Natural killer cell treated with Interleukin-12 subunit alpha and Interleukin-12 subunit beta and Interleukin-15 and Interleukin-18, amount 100 ng/mL, for 72 hours (primary cell): Measurements from ENCODE around the gene GP9. TPM values are rescaled to one million over a fixed set of nuclear protein-coding genes. Genes with fewer than 3 reads are reported as not detected.
A peak's percentile ranks its signal among the peaks of the same experiment; 100 is the strongest.
"Not testable (repeated sequence)": the region's sequence is repeated elsewhere in the genome, so short reads cannot be mapped to it uniquely, and the experiment has no call there.

Source experiments
- ATAC-seq, 2 donors: fragments of 150-1000 bp; cut with Tn5 transposase in 1 of 2; sonication (Bioruptor Pico), chemical (Tn5 transposase) in 1 of 2; 2 replicates each; pipeline ENCODE4 v1.10.0; 2021
- DNase-seq: peaks from one replicate; pipeline ENCODE4 v3.0.0; 2022; ENCODE audit warnings: low spot score
- H3K27ac Mint-ChIP-seq, 2 donors: 1 replicate in 1 of 2; 2 replicates in 1 of 2; pipeline ENCODE4 v1.8.0; 2022; ENCODE audit warnings: mixed read lengths in 2 of 2, mild to moderate bottlenecking in 1 of 2, moderate library complexity in 1 of 2
- H3K27me3 Mint-ChIP-seq, 2 donors: 1 replicate in 1 of 2; 2 replicates in 1 of 2; pipeline ENCODE4 v1.8.0; 2022; ENCODE audit warnings: mixed read lengths in 2 of 2
- H3K36me3 Mint-ChIP-seq: one replicate; pipeline ENCODE4 v1.8.0; 2022; ENCODE audit warnings: mixed read lengths
- H3K4me1 Mint-ChIP-seq, 2 donors: 1 replicate in 1 of 2; 2 replicates in 1 of 2; pipeline ENCODE4 v1.8.0; 2022; ENCODE audit warnings: low read depth in 2 of 2, mixed read lengths in 2 of 2, mild to moderate bottlenecking in 1 of 2
- H3K4me3 Mint-ChIP-seq: one replicate; pipeline ENCODE4 v1.8.0; 2022; ENCODE audit warnings: mixed read lengths
- H3K9me3 Mint-ChIP-seq: 2 replicates; pipeline ENCODE4 v1.8.0; 2022; ENCODE audit warnings: mixed read lengths
- total RNA-seq, 2 donors: library from RNA; stranded (reverse); gene quantifications; one replicate each; pipeline ENCODE4 v1.2.3, GENCODE V29; 2022

GP9 gene
- total RNA-seq, 2 donors from 2014 or later = 0.45 TPM; not detected in 1

DNA sequence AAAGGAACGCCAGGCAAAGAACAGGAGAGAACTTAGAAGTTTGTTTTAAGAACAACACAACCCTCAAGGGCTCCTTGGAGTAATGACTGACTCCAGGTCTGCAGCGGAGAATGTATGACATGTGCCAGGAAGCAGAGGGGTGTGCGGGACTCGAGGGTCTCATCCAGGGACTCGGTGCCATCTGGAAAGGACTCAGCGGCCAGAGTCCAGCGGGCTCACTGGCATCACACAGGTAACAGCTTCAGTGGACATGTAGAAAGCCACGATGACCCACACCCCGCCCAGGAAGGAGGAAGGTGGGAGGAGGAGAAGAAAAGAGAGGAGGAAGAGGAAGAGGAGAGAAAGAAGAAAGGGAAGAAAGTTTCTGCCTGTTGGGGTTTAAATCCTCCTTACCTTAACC is 21.4 kb downstream of the GP9 start:
- no peaks in the 10 kb centered on the region for H3K36me3 Mint-ChIP-seq
- H3K9me3 Mint-ChIP-seq = no peaks in the 10 kb centered on the region
- H3K4me1 Mint-ChIP-seq = peaks cover 0 to 13% of the 10 kb centered on the region in 2 donors
- H3K27me3 Mint-ChIP-seq = no peaks in the 10 kb centered on the region
- DNase-seq = no peak
- no peak overlapping the region for H3K4me3 Mint-ChIP-seq
- H3K27ac Mint-ChIP-seq = peak overlapping the region in 1 of 2 donors; percentile 33
- no peak for ATAC-seq

DNA sequence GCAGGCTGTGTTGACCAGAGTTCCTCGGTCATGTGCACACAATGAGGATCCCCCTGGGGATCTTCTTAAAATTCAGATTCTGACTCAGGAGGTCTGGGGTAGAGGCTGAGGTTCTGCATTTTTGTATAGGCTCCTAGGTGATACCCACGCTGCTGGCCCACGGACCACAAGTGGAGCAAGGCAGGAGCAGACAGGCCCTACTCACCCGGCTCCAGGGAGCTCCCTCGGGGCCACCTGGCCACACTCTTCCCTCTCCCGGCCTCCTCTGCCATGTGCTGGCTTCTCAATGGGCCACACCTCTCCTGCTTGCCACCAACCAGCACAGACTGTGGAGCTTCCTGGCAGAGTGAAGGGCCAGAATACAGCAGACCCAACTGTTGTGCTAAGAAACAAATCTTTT is 23.9 kb downstream of the GP9 start:
- Mint-ChIP-seq H3K27me3 (no peaks in the 10 kb centered on the region), H3K4me3 (no peak overlapping the region), H3K4me1 (peaks cover 0 to 13% of the 10 kb centered on the region in 2 donors), H3K36me3 (no peaks in the 10 kb centered on the region), H3K27ac (no peak overlapping the region), H3K9me3 (no peaks in the 10 kb centered on the region)
- ATAC-seq = peak; percentile 34 to 39
- no peak for DNase-seq

DNA sequence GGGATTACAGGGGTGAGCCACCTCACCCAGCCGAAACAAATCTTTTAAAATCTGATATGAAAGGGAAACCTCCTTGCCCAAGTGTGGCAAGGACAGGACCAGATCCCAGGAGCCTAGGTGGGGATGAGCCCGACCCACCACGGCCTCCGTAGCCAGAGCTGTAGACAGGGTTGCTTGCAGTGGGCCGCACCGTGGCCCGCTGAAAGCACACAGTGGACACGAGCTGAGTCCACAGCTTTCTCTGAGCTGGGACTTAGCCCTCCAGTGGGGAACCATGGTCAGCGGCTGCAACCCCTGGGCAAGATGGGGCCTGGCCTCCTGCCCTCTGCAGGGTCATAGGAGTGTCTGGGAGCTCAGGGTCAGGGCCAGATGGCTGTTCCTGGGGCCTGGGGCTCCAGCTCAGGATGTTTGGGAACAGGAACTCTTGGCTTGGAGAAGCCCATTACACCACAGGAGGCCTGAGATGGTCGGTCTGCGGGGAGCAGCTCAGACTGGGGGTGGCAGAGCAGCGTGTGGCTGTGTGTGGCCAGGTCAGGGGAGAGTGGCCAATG is 24.7 kb downstream of the GP9 start:
- Mint-ChIP-seq H3K27me3 (no peaks in the 10 kb centered on the region), H3K9me3 (no peaks in the 10 kb centered on the region), H3K36me3 (no peaks in the 10 kb centered on the region), H3K4me3 (no peak overlapping the region), H3K27ac (peak overlapping the region in 1 of 2 donors; percentile 79), H3K4me1 (peaks cover 0 to 13% of the 10 kb centered on the region in 2 donors)
- ATAC-seq = no peak
- DNase-seq = no peak

DNA sequence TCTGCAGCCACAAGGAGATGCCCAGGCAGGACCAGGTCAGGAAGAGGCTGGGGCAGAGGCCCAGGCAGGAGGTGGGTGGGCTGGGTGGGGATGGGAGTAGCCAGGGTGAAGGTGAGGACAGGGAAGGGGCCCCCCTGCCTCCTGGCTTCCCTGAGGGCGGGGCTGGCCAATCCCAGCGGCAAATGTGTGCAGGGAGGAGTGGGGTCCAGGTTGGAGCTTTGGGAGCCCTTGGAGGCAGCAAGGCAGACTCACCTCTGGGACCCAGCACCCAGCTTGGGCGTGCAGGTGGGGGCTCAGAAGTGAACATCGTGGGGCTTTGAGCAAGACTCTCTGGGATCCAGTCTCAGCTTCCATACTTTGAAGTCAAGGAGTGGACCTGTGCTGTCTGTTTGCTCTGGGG is 25.2 kb downstream of the GP9 start:
- Mint-ChIP-seq H3K36me3 (no peaks in the 10 kb centered on the region), H3K27me3 (no peaks in the 10 kb centered on the region), H3K4me3 (no peak overlapping the region), H3K27ac (peak overlapping the region in 1 of 2 donors; percentile 79), H3K4me1 (peaks cover 0 to 13% of the 10 kb centered on the region in 2 donors), H3K9me3 (no peaks in the 10 kb centered on the region)
- DNase-seq = no peak
- ATAC-seq = no peak

DNA sequence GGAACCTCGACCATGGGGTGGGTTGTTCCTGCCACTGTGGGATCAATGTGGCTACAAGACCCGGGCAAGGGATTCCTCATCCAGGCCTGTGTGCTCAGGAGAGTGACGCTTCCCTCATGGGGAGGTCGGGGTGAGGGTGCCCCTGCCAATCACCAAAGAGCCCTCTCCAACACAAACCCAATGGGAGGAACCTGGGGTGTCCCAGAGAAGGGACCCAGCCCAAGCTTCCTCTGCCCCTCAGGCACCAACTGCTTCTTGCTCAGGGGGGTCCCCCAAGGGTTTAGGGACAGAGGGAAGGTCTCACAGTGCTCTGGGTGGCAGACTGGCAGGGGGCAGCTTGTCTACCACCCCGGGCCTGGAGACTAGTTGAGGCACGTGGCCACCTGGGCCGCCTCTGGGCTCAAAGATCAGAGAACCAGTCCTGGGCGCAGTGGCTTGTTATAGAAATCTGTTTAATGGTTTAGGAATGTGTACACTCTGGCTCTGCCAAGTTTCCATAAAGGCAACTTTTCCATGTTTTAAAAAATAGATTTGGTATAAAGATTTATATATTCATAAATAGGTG is 26.6 kb downstream of the GP9 start:
- Mint-ChIP-seq H3K27me3 (no peaks in the 10 kb centered on the region), H3K4me3 (no peak overlapping the region), H3K9me3 (no peaks in the 10 kb centered on the region), H3K36me3 (no peaks in the 10 kb centered on the region), H3K27ac (no peak overlapping the region), H3K4me1 (peaks cover 0 to 5% of the 10 kb centered on the region in 2 donors)
- ATAC-seq (no peak), DNase-seq (no peak)

DNA sequence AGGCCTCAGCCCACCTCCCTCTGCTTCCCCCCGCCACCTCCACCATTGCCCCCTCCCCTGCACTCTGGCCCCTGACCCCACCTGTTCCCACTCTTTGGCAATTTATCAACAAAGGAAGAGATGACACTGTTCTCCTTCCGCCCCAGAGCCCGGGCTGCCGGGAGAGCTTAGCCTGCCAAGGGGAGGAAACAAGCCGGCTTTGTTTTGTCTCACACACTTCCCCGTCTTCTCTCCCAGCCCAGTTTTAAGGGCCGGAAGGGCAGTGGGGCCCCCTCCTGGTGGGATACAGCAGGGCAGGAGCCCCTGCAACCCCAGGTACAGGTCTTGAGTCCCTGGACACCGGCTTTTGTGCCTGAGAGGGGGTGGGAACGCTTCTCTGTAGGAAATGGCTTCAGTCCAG is 27.3 kb downstream of the GP9 start:
- H3K4me1 Mint-ChIP-seq, H3K36me3 Mint-ChIP-seq, H3K27ac Mint-ChIP-seq, H3K27me3 Mint-ChIP-seq, H3K4me3 Mint-ChIP-seq, DNase-seq, H3K9me3 Mint-ChIP-seq: not testable (repeated sequence)
- peak in 1 of 2 donors; percentile 46 for ATAC-seq

DNA sequence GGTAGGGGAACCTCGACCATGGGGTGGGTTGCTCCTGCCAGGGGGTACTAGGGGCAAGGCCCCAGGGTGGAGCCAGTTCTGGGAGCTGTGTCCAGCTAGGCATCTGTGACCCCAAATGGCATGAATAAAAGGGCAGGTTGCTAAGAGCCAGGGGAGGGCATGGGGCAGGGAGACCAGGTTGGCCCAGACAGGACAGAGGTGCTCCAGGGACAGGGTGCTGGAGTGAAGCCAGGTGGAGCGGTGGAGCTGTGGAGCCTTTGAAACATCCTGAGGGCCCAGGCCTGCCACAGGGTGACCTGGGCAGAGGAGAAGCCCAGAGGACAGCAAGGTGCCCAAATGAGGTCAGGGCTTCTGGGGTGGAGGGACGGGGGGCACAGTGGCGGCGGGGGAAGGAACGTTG is 27.7 kb downstream of the GP9 start:
- H3K27me3 Mint-ChIP-seq, H3K9me3 Mint-ChIP-seq, H3K4me3 Mint-ChIP-seq, ATAC-seq, H3K36me3 Mint-ChIP-seq, DNase-seq, H3K4me1 Mint-ChIP-seq, H3K27ac Mint-ChIP-seq: not testable (repeated sequence)

DNA sequence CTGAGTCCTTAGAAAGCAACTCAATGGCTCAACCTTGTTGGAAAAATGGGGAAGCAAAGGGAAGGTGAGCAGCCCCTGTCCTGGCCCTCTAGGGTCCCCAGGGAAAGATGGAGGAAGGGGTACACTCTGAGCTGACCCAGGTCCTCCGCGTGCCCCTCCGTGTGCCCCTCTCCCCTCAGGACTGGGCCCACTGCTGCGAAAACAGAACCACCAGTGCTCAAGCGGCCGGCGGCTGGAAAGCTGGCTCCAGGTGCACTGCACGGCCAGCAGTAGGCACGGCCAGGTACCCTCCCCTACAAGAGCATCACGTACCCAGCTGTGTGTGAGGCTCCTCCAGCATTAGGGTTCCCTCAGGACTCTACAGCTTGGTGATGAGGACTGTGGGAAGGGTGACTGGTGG is 34.7 kb downstream of the GP9 start:
- no peak overlapping the region for H3K4me3 Mint-ChIP-seq
- no peaks in the 10 kb centered on the region for H3K9me3 Mint-ChIP-seq
- H3K4me1 Mint-ChIP-seq = peaks cover 26 to 31% of the 10 kb centered on the region in 2 donors
- no peak overlapping the region for H3K27ac Mint-ChIP-seq
- H3K27me3 Mint-ChIP-seq = no peaks in the 10 kb centered on the region
- no peak for DNase-seq
- ATAC-seq = no peak
- H3K36me3 Mint-ChIP-seq = peaks cover 10% of the 10 kb centered on the region

DNA sequence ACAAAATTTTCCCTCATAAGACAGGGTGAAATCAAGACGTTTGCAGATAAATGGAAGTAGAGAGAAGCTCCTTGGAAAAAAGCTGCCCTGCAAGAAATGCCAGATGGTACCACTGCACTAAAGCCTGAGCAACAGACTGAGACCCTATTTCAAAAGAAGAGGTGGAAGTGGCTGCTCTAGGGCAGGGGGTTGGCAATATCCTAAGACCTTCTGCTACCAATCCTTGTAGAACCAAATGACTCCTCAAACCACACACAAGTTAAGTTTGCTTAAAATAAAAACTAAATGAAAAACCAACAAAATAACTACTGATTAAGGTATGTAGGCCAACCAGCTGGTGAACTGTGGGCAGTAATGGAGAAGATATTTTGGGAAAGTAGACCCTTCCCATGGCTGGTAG is 39.7 kb downstream of the GP9 start:
- H3K36me3 Mint-ChIP-seq = peaks cover 10% of the 10 kb centered on the region
- peaks cover 54 to 59% of the 10 kb centered on the region in 2 donors for H3K4me1 Mint-ChIP-seq
- DNase-seq (no peak), ATAC-seq (no peak)
- no peak overlapping the region for H3K4me3 Mint-ChIP-seq
- H3K9me3 Mint-ChIP-seq = no peaks in the 10 kb centered on the region
- H3K27ac Mint-ChIP-seq = no peak overlapping the region
- no peaks in the 10 kb centered on the region for H3K27me3 Mint-ChIP-seq

DNA sequence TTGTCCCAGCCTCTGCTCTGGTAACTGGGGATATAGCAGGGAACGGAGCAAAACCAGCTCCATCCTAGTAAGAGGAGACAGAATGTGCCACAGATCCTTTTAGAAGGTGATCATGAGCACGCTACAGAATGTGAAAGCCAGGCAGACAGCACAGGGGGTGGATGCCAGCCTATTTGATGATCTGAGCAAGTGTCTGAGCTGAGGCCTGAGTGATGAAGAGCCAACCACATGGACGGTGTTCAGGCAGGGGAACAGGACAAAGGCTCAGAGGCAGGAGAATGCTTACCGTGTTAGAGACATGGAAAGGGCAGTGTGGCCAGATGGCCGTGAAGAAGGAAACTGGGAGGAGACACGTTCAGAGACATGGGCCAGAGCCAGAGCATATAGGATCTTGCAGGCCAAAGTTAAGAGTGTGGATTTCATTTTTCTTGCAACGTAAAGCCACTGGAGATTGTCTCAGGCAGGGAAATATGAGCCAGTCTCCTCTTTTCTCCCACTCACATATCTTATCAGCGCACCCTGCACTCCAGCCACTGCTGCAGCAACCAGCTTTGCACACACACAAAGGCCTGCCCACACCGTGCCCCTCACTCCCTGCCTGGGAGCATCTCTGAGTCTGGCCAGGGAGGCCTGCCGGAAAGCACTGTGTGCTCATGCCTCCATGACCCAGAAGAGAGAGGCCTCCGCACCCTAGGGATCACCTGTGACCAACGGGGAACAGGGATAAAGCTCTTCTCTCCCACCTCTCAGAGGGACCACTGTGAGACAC is 41.0 kb downstream of the GP9 start:
- no peaks in the 10 kb centered on the region for H3K9me3 Mint-ChIP-seq
- no peaks in the 10 kb centered on the region for H3K27me3 Mint-ChIP-seq
- H3K4me1 Mint-ChIP-seq = peaks cover 53 to 54% of the 10 kb centered on the region in 2 donors
- no peak overlapping the region for H3K4me3 Mint-ChIP-seq
- H3K27ac Mint-ChIP-seq = no peak overlapping the region
- peak in 1 of 2 donors; percentile 28 for ATAC-seq
- peaks cover 7% of the 10 kb centered on the region for H3K36me3 Mint-ChIP-seq
- DNase-seq = no peak

DNA sequence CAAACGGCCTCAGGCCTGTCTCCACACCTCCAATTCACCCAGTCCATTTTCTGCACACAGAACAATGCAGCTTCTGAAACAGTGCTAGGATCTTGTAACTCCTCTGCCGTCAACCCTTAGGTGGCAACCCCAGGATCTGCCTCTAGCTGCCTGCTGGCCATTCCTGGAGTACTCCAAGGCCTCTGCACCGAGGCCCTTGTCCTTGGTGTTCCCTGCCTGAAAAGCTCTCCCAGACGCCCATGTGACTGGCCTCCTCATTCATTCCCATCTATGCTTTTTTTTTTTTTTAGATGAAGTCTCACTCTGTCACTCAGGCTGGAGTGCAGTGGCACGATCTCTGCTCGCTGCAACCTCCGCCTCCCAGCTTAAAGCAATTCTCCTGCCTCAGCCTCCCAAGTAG is 42.7 kb downstream of the GP9 start:
- DNase-seq (no peak), ATAC-seq (no peak)
- Mint-ChIP-seq H3K27me3 (no peaks in the 10 kb centered on the region), H3K4me3 (no peak overlapping the region), H3K4me1 (peaks cover 47 to 49% of the 10 kb centered on the region in 2 donors), H3K36me3 (peaks cover 2% of the 10 kb centered on the region), H3K9me3 (no peaks in the 10 kb centered on the region), H3K27ac (peak overlapping the region in 1 of 2 donors; percentile 60)

DNA sequence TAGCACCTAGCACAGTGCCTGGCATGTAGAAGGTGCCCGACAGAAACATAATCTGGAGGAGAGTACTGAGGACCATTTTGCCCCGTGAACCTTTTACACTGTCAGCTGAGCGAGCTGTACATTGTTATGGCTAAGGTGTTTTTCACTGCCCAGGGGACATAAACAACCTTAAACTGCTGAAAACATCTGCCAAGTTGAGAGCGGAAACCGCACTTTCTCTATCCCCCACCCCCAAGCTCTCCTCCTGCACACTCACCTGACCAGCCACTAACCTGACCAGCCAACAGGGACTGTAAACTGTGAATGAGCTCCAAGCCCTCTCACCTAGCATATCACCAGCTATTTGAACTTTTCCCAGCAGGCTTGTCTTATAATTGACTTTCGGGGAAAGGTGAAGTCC is 43.5 kb downstream of the GP9 start:
- DNase-seq (no peak), ATAC-seq (no peak)
- Mint-ChIP-seq H3K9me3 (no peaks in the 10 kb centered on the region), H3K4me1 (peaks cover 50 to 52% of the 10 kb centered on the region in 2 donors), H3K36me3 (no peaks in the 10 kb centered on the region), H3K4me3 (no peak overlapping the region), H3K27me3 (no peaks in the 10 kb centered on the region), H3K27ac (peak overlapping the region in 1 of 2 donors; percentile 60)

DNA sequence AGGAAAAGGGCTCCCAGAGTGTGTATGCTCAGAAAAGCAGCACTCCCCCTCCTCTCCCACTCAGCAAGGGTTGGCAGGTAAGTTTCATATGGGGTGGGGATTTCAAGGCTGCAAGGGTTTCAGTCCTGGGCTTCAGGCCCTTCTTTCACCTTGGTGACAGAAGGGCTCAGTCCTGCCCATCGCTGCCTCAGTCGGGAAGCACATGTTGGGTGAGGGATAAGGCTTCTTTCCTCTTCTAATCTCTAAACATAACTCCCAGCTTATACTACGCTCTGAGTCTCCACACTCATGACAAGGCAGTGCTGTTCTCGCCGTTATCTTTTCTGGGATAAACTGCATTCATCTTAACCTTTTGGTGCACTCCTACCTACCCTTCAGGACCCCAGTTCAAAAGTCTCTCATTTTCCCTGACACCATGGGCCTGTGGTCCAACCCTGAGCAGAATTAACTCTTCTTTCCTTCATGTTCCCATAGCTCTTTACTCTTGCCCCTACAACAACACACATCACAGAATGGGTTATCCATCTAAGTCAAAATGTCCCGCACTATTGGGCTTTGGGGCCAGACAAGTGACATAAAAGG is 44.0 kb downstream of the GP9 start:
- Mint-ChIP-seq H3K9me3 (no peaks in the 10 kb centered on the region), H3K27me3 (no peaks in the 10 kb centered on the region), H3K4me3 (no peak overlapping the region), H3K4me1 (peaks cover 48 to 52% of the 10 kb centered on the region in 2 donors), H3K27ac (peak overlapping the region in 1 of 2 donors; percentile 11), H3K36me3 (no peaks in the 10 kb centered on the region)
- ATAC-seq = no peak
- no peak for DNase-seq

DNA sequence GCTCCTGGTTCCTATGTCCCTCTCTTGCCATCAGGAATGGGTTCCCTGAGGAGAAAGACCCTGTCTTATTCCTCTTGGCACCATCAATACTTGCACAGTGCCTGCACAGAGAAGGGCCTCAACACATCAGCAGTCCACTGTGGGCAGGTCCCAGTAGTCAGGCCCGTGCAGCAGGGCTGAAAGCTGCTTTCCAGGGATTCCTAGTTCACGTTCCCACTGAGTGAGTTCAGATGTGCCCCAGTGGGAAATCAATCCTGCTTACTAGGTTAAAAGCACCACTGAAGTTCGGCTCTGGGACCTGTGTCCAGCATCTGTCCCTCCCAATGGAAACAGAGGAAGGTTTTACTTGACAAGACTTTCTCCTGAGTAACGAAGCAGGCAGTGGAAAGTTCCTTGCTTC is 45.3 kb downstream of the GP9 start:
- Mint-ChIP-seq H3K9me3 (no peaks in the 10 kb centered on the region), H3K4me3 (no peak overlapping the region), H3K27ac (no peak overlapping the region), H3K4me1 (peaks cover 42 to 51% of the 10 kb centered on the region in 2 donors), H3K36me3 (peaks cover 6% of the 10 kb centered on the region), H3K27me3 (no peaks in the 10 kb centered on the region)
- ATAC-seq = no peak
- no peak for DNase-seq
